ENCODE data around the gene VIM. TPM values are rescaled to one million over a fixed set of nuclear protein-coding genes. Genes with fewer than 3 reads are reported as not detected.

VIM gene
- total and polyA plus RNA-seq, 10 donors, result 510 to 2,377 (median 1,295) TPM

GRCh38 chr10:17202506-17202905 lies 25.5 kb upstream of the VIM start:
- Histone ChIP-seq H3K36me3 (no peaks in the 10 kb centered on the region), H3K4me3 (no peak overlapping the region), H3K9me3 (no peaks in the 10 kb centered on the region), H3K27me3 (replicated peaks in 1 of 7) (no peaks in the 10 kb centered on the region), H3K27ac (peak overlapping the region in 4 of 8 donors; percentile 93 to 98 (median 95)), H3K4me1 (peaks cover 0 to 55% (median 30%) of the 10 kb centered on the region in 6 donors)
- TF ChIP-seq POLR2AphosphoS5 (IDR thresholded peaks at IDR 0.05), result no peak
- TF ChIP-seq CTCF (IDR thresholded peaks at IDR 0.05 in 8 of 11, conservative IDR thresholded peaks at IDR 0.05 in 3 of 11), result no peak
- TF ChIP-seq POLR2A (IDR thresholded peaks at IDR 0.05), result no peak
- DNase-seq, result no peak
- WGBS, 5 donors, result 93 to 99% (median 97%) methylated on average over 2 of the region's 2 CpGs
- intact Hi-C loops (cut with DNase I; ENCODE audit: low total_unique reads), result no loop called here

GRCh38 chr10:17202999-17203398 lies 25.0 kb upstream of the VIM start:
- intact Hi-C loops (cut with DNase I; ENCODE audit: low total_unique reads), result no loop called here
- no peak for DNase-seq
- no peaks in the 10 kb centered on the region for H3K27me3 ChIP-seq (replicated peaks in 1 of 7)
- H3K36me3 ChIP-seq, result no peaks in the 10 kb centered on the region
- no peak overlapping the region for H3K4me3 ChIP-seq
- H3K9me3 ChIP-seq, result no peaks in the 10 kb centered on the region
- peaks cover 0 to 60% (median 30%) of the 10 kb centered on the region in 6 donors for H3K4me1 ChIP-seq
- WGBS, 5 donors, result 96 to 100% (median 97%) methylated on average over 4 of the region's 4 CpGs
- TF ChIP-seq POLR2AphosphoS5 (IDR thresholded peaks at IDR 0.05), result no peak
- TF ChIP-seq CTCF (IDR thresholded peaks at IDR 0.05 in 8 of 11, conservative IDR thresholded peaks at IDR 0.05 in 3 of 11), result no peak
- no peak for TF ChIP-seq POLR2A (IDR thresholded peaks at IDR 0.05)
- no peak overlapping the region for H3K27ac ChIP-seq

GRCh38 chr10:17203416-17203815 lies 24.6 kb upstream of the VIM start:
- no peak overlapping the region for H3K27ac ChIP-seq
- peaks cover 0 to 64% (median 30%) of the 10 kb centered on the region in 6 donors for H3K4me1 ChIP-seq
- H3K4me3 ChIP-seq, result no peak overlapping the region
- H3K27me3 ChIP-seq (replicated peaks in 1 of 7), result no peaks in the 10 kb centered on the region
- intact Hi-C loops (cut with DNase I; ENCODE audit: low total_unique reads), result no loop called here
- no peaks in the 10 kb centered on the region for H3K36me3 ChIP-seq
- no peak for DNase-seq
- TF ChIP-seq POLR2A (IDR thresholded peaks at IDR 0.05) (no peak), POLR2AphosphoS5 (IDR thresholded peaks at IDR 0.05) (no peak), CTCF (IDR thresholded peaks at IDR 0.05 in 8 of 11, conservative IDR thresholded peaks at IDR 0.05 in 3 of 11) (no peak)
- no peaks in the 10 kb centered on the region for H3K9me3 ChIP-seq
- 43 to 64% (median 48%) methylated on average over 3 of the region's 3 CpGs for WGBS, 5 donors

GRCh38 chr10:17206210-17206709 lies 21.8 kb upstream of the VIM start:
- peaks cover 0 to 55% (median 21%) of the 10 kb centered on the region in 6 donors for H3K4me1 ChIP-seq
- 49 to 61% (median 55%) methylated on average over 7 of the region's 7 CpGs for WGBS, 5 donors
- H3K4me3 ChIP-seq, result no peak overlapping the region
- DNase-seq, result no peak
- TF ChIP-seq POLR2A (IDR thresholded peaks at IDR 0.05) (no peak), POLR2AphosphoS5 (IDR thresholded peaks at IDR 0.05) (no peak), CTCF (IDR thresholded peaks at IDR 0.05 in 8 of 11, conservative IDR thresholded peaks at IDR 0.05 in 3 of 11) (no peak)
- intact Hi-C loops (cut with DNase I; ENCODE audit: low total_unique reads), result no loop called here
- no peaks in the 10 kb centered on the region for H3K36me3 ChIP-seq
- no peaks in the 10 kb centered on the region for H3K27me3 ChIP-seq (replicated peaks in 1 of 7)
- H3K9me3 ChIP-seq, result no peaks in the 10 kb centered on the region
- H3K27ac ChIP-seq, result peak overlapping the region in 3 of 8 donors; percentile 35 to 57 (median 43)
